Left ventricle myocardium superior (tissue), 1 donor: ENCODE measurements around the gene CCDC71L. TPM values are rescaled to one million over a fixed set of nuclear protein-coding genes. Genes with fewer than 3 reads are reported as not detected.

Experiments used
- ATAC-seq: fragments of 200-7000 bp; cut with Tn5 transposase; one replicate; pipeline ENCODE4 v1.9.1; 2020; ENCODE audit warnings: mild to moderate bottlenecking, moderate library complexity
- DNase-seq: peaks from one replicate; pipeline ENCODE4 v3.0.0-alpha.2; 2020
- intact Hi-C: fragments of 100-400 bp; cut with micrococcal nuclease; formaldehyde crosslinking; loops from one replicate; pipeline ENCODE4 v1.11.0; 2022
- total RNA-seq: library from RNA; stranded (reverse); fragmentation: NEBNext Ultra II Directional; extraction: Animal tissue kit (Norgen Biotek cat#: 25700); gene quantifications from one replicate; pipeline ENCODE4 v1.2.1, GENCODE V29; 2021
- donor health status: DM: no; HTN: yes; CAD: no; lungs with severe emphysema.

The CCDC71L gene
- total RNA-seq, 1 donor from 2014 or later = 6.4 TPM

DNA sequence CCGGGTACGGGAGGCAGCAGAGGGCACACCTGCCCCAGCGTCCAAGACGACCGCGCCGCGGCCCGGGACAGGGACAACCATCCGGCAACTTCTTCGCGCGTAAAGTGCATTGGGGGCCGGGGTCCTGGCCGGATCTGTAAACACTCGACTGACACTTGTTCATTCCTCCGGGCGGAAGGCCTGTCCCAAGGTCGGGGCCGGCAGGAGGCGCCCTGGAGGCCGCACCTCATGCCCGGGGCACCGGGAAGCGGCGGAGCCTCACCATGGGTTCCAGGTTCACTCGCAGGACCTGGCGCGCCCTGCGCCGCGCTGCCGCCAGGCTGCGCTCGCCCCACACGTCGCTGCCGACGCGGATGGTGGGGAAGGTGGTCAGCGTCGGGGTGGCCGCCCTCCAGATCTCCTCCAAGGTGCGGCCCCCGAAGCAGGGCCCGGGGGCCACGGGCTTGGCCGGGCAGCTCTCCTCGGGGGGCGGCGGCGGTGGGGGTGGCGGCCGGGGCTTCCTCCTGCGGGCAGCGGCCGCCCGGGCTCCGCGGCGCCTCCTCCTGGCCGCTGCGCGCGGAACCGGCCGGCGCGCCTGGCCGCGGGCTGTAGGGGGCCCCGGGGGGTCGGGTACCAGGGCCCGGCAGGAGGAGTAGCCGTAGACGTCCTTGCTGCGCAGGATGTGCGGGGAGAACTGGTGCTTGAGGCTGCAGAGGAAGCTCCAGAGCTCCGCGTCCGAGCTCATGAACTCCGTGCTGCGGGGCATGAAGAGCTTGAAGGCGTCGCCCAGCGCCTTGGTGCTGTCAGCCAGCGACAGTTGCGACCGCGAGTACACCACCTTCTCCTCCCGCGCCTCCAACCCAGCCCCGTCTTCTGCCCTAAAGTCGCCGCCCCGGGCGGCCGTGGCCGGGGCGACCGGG lies 746 bp downstream of the CCDC71L start:
- DNase-seq (peak; percentile 87), ATAC-seq (peak; percentile 66)
- intact Hi-C loops = loop anchor here (10.0 kb wide), 1 partner anchor 75 kb away; no protein-coding TSS in a partner anchor

GRCh38 chr7:106659166-106659962 lies 1.6 kb downstream of the CCDC71L start:
- intact Hi-C loops = no loop called here
- no peak for DNase-seq
- ATAC-seq = no peak

GRCh38 chr7:106658316-106659165 lies 2.4 kb downstream of the CCDC71L start:
- DNase-seq (no peak), ATAC-seq (no peak)
- intact Hi-C loops = no loop called here

GRCh38 chr7:106657085-106657991 lies 3.6 kb downstream of the CCDC71L start:
- ATAC-seq (no peak), DNase-seq (no peak)
- intact Hi-C loops = no loop called here

DNA sequence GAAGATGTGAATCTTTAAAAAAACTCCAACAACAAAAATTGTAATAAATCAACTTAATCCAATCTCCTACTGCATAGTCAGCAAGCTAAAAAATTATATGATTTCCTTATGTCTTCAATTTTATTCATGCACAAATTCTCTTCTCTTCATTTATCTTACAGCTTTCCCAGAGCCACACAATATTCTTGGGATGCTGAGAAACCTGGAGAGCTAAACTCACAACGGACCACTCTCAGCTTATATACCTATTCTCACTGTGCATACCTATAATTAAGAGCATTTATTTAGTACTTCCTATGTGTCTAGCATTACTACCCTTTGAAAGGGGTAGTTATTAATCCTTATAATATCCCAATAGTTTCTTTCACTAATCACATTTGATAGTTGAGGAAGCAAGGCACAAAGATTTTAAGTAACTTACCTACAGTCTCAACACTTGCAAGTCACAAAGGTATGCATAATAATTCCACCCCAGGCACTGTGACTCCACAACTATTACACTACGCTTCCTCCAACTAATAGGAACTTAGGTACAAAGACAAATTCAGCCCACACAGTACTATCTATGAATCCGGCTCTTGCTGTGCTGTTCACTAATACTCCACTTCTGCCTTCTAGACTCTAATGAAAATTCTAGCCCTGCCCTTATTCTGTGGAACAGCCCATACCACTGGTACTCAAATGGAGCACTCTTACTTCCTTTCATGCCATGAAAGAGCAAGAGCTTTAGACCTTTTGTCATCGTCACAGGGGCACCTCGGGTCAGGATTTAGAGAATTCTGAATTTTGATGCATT lies 5.1 kb downstream of the CCDC71L start:
- intact Hi-C loops = no loop called here
- no peak for DNase-seq
- no peak for ATAC-seq

DNA sequence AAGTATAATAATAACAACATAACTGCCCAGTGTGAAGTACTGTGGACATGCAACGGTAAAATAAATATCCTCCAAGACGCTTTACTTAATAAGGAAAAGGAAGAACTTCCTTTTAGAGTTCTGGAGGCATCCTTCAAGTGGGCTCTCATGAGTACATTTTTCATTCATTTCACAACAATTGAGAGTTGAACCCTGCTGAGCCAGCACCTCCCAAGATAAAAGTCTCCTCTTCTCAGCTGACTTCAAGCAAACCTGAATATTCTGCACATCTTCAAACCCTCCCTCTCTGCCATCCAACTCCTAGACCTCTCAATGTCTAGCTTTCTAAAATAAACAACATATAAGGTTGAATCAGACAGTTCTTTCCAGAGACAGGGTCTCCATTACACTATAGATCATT lies 7.5 kb downstream of the CCDC71L start:
- DNase-seq (no peak), ATAC-seq (no peak)
- intact Hi-C loops = no loop called here

DNA sequence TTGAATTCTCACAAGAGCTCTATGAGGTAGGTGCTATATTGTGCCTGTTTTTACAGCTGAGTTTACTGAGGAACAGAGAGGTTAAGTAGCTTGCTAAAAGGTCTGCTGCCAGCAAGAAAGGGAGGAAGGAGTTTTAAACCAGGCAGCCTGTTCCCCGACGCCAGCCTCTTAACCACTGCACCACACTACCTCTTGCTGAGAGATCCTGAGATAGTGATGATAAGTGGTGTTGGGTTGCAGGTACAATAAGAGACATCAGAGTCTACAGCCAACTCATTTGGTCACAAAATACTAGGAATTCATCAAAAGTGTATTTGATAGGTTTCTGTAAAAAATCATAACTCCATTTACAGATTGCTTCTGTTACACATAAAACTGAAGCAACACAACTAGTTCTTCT lies 8.0 kb downstream of the CCDC71L start:
- DNase-seq (no peak), ATAC-seq (no peak)
- intact Hi-C loops = no loop called here

- no peak for DNase-seq
- ATAC-seq = no peak
- intact Hi-C loops = no loop called here
Observed at GRCh38 chr7:106652092-106652491, 8.9 kb downstream of the CCDC71L start.

DNA sequence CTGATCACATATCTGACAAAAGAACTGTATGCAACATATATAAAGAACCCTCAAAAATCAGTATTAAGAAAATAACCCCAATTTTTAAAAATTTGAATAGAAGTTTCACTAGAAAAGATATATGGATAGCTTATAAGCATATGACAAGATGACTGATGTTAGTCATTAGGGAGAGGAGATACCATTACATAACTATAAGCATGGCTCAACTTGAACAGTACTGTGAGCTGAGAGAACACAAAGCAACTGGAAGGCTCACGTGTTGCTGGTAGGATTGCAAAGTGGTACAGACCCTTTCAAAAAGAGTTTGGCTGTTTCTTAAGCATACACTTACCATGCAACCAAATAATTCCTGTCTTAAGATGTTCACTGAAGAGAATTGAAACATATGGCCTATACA lies 14.7 kb downstream of the CCDC71L start:
- intact Hi-C loops = no loop called here
- no peak for ATAC-seq
- no peak for DNase-seq

DNA sequence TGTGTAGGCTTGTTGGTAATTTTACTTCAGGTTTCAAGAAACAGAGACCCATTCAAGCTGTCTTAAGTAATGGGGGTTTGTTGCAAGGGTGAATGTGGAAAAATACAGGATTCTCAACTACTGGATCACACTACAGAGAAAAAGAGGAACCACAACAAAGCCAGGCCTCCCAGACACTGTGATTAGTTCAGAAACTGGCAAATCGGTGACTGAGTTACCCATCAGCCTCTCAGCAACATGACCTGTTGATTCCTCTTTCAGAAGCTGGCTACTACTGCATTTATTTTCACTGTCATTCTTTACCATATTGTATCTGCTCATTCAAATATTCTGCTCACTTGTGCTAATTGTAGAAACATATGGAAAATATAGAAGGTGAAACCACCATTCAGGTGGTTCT lies 16.0 kb downstream of the CCDC71L start:
- DNase-seq (no peak), ATAC-seq (no peak)
- intact Hi-C loops = no loop called here

DNA sequence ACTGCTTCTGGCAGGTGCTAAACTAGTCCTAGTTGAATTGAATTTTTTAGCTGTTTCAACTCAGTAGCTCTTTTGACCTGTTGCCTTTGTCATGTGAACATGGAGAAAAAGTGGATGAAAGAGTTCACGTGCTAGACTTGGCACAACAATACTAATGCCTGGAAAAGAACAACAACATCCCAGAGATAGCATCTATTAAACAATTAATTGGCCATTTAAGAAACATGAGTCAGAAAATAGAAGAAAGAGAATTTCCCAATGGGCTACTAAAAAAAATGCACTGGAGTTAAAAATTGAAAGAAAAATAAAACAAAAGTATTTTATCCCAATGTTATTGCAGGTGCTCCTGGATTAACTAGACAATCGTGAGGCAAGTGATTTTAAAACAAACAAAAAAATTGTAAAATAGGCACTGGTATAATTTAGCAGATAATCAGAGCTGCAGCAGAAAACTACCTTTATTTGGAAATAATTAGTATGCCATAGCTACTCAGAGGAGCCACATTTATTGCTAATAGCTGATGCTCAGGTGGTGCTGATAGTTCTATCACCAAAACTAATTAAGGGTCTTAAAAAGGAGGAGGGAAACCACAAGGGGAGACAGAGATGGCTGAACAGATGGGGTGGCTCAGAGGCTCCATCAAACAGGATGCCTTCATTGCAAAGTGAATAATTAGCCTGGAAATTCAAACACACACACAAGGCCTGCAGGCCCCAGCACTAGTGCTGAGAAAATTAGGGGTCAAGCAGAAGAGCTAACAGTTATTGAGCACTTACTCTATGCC lies 17.6 kb downstream of the CCDC71L start:
- ATAC-seq (no peak), DNase-seq (no peak)
- intact Hi-C loops = no loop called here

GRCh38 chr7:106641416-106641815 lies 19.5 kb downstream of the CCDC71L start:
- intact Hi-C loops = no loop called here
- no peak for ATAC-seq
- no peak for DNase-seq

- no peak for DNase-seq
- no peak for ATAC-seq
- intact Hi-C loops = no loop called here
Observed at GRCh38 chr7:106640368-106641141, 20.4 kb downstream of the CCDC71L start.

- DNase-seq = no peak
- intact Hi-C loops = no loop called here
- ATAC-seq = no peak
Observed at GRCh38 chr7:106639476-106640334, 21.3 kb downstream of the CCDC71L start.

- no peak for ATAC-seq
- intact Hi-C loops = no loop called here
- DNase-seq = no peak
Observed at GRCh38 chr7:106635411-106635810, 25.5 kb downstream of the CCDC71L start.
